Panc1 (cell line): ENCODE measurements around the gene ABCC3. TPM values are rescaled to one million over a fixed set of nuclear protein-coding genes. Genes with fewer than 3 reads are reported as not detected.
A peak's percentile ranks its signal among the peaks of the same experiment; 100 is the strongest.

Experiments used
- ATAC-seq: fragments of 200-7000 bp; cut with Tn5 transposase; 2 replicates; pipeline ENCODE4 v1.9.1; 2020; ENCODE audit warnings: mild to moderate bottlenecking, moderate library complexity
- BruUV-seq: library from RNA; stranded (reverse); fragments of 400-500 nt; replicated peaks from 2 replicates; lab custom pipeline; 2021; lab: Mats Ljungman, UMichigan
- CTCF ChIA-PET: fragments of 300-600 bp; sonication (Branson Sonifier 250); formaldehyde crosslinking; loops from one replicate; lab custom pipeline; 2022; ENCODE audit warnings: antibody characterized with exemption; lab: Charles Lee
- POLR2A ChIA-PET: fragments of 300-600 bp; sonication (Branson Sonifier 250); formaldehyde crosslinking; loops from one replicate; lab custom pipeline; 2022; ENCODE audit warnings: antibody characterized with exemption; lab: Charles Lee
- DNase-seq: peaks from one replicate; pipeline ENCODE4 v3.0.0-alpha.2; 2010; ENCODE audit warnings: low read depth, low spot score
- H3K27ac ChIP-seq: 2 replicates; pipeline ENCODE4 v1.5.1; 2011; ENCODE audit warnings: mild to moderate bottlenecking, low read length, inconsistent platforms
- H3K27me3 ChIP-seq: fragments of 200-500 bp; sonication (Bioruptor generic); 2 replicates; pipeline ENCODE4 v1.6.0; 2014; ENCODE audit warnings: low read length, inconsistent platforms; ENCODE audit not compliant: control insufficient read depth, insufficient read depth
- H3K36me3 ChIP-seq: fragments of 200-500 bp; sonication (Bioruptor generic); 2 replicates; pipeline ENCODE4 v1.5.1; 2014; ENCODE audit warnings: inconsistent platforms, mild to moderate bottlenecking, low read length, moderate library complexity; ENCODE audit not compliant: control insufficient read depth, insufficient read depth
- H3K4me1 ChIP-seq: 2 replicates; pipeline ENCODE4 v1.5.1; 2011; ENCODE audit warnings: inconsistent platforms, mild to moderate bottlenecking, low read length, moderate library complexity; ENCODE audit not compliant: control insufficient read depth, insufficient read depth
- H3K4me3 ChIP-seq, 2 experiments: 2 replicates each; pipeline ENCODE4 v1.5.1; 2011 to 2012; ENCODE audit warnings: low read depth in 2 of 2, low read length in 2 of 2, mild to moderate bottlenecking in 2 of 2, inconsistent platforms in 1 of 2, moderate library complexity in 1 of 2
- H3K9me3 ChIP-seq: fragments of 200-500 bp; sonication (Bioruptor generic); 2 replicates; pipeline ENCODE4 v1.5.1; 2014; ENCODE audit warnings: low read depth, mild to moderate bottlenecking, inconsistent platforms, low read length, moderate library complexity; ENCODE audit not compliant: control insufficient read depth, insufficient read depth
- CTCF ChIP-seq: fragments of 450-650 bp; IDR thresholded peaks from 2 replicates; pipeline ENCODE4 v1.5.1; 2017; ENCODE audit warnings: mild to moderate bottlenecking
- POLR2AphosphoS5 ChIP-seq: IDR thresholded peaks from 2 replicates; pipeline ENCODE4 v1.6.1; 2012; ENCODE audit warnings: mild to moderate bottlenecking, low read depth, low read length, moderate library complexity
- REST ChIP-seq, 2 experiments: IDR thresholded peaks; 2 replicates each; pipeline ENCODE4 v1.6.1; 2011 to 2012; ENCODE audit warnings: low read depth in 2 of 2, control low read depth in 1 of 2, low read length in 1 of 2, mild to moderate bottlenecking in 1 of 2, moderate library complexity in 1 of 2; ENCODE audit not compliant: insufficient read depth in 1 of 2
- SIN3A ChIP-seq: IDR thresholded peaks from 2 replicates; pipeline ENCODE4 v1.6.1; 2012; ENCODE audit warnings: low read depth, mild to moderate bottlenecking, low read length, moderate library complexity, borderline replicate concordance; ENCODE audit not compliant: insufficient read depth
- TCF7L2 ChIP-seq: IDR thresholded peaks from 2 replicates; pipeline ENCODE4 v1.6.1; 2011; ENCODE audit warnings: mild to moderate bottlenecking, low read depth, low read length, inconsistent platforms
- in situ Hi-C: cut with HindIII; loops from 2 replicates; pipeline ENCODE4 v1.10.0; 2016; ENCODE audit warnings: low sequenced_read_pairs, low pct_unique_long_range_greater_than_20kb
- intact Hi-C: fragments of 100-400 bp; cut with micrococcal nuclease; formaldehyde crosslinking; loops from one replicate; pipeline ENCODE4 v1.10.0; 2022; ENCODE audit not compliant: unreplicated experiment
- total RNA-seq: library from RNA; stranded (reverse); gene quantifications from one replicate; pipeline ENCODE4 v1.2.1, GENCODE V29; 2021; ENCODE audit not compliant: unreplicated experiment

The ABCC3 gene
- total RNA-seq, 1 experiment from 2014 or later = 128 TPM

GRCh38 chr17:50599606-50600005, 35.1 kb upstream of the ABCC3 start:
- H3K27me3 ChIP-seq = no peaks in the 10 kb centered on the region
- peaks cover 8% of the 10 kb centered on the region; the same call in 1 of the 2 replicates for H3K4me1 ChIP-seq
- no peak overlapping the region for H3K27ac ChIP-seq
- H3K9me3 ChIP-seq = no peaks in the 10 kb centered on the region
- in situ Hi-C loops (no loop called here), intact Hi-C loops (no loop called here)
- DNase-seq (no peak), ATAC-seq (no peak)
- H3K36me3 ChIP-seq = no peaks in the 10 kb centered on the region
- ChIA-PET POLR2A (interaction anchor here (0.6 kb wide), 1 partner anchor 134 kb away, joined by 3 read pairs; no protein-coding TSS in a partner anchor), CTCF (interaction anchor here (0.6 to 1.3 kb wide), 5 partner anchors 13 to 86 kb away, joined by 3 to 7 read pairs (median 3); no protein-coding TSS in a partner anchor)
- BruUV-seq = no TSS peak
- H3K4me3 ChIP-seq = no peak overlapping the region
- TF ChIP-seq TCF7L2 = no peak
- no peak for TF ChIP-seq REST (IDR thresholded peaks at IDR 0.05; ENCODE audit: insufficient read depth in 1 of 2, low read depth in 2 of 2, low read length in 1 of 2)
- TF ChIP-seq POLR2AphosphoS5 = no peak
- TF ChIP-seq CTCF = no peak
- TF ChIP-seq SIN3A = no peak

GRCh38 chr17:50601823-50602375, 32.8 kb upstream of the ABCC3 start:
- POLR2A ChIA-PET = no interaction called here
- TF ChIP-seq REST (IDR thresholded peaks at IDR 0.05; ENCODE audit: insufficient read depth in 1 of 2, low read depth in 2 of 2, low read length in 1 of 2) (no peak), SIN3A (no peak), CTCF (no peak), TCF7L2 (no peak), POLR2AphosphoS5 (no peak)
- H3K27ac ChIP-seq = no peak overlapping the region
- intact Hi-C loops (no loop called here), in situ Hi-C loops (no loop called here)
- H3K4me1 ChIP-seq = peaks cover 9% of the 10 kb centered on the region; the same call in 1 of the 2 replicates
- H3K4me3 ChIP-seq = no peak overlapping the region
- CTCF ChIA-PET = interaction anchor here (0.7 kb wide), 1 partner anchor 459 kb away, joined by 3 read pairs; no protein-coding TSS in a partner anchor
- H3K9me3 ChIP-seq = no peaks in the 10 kb centered on the region
- DNase-seq (no peak), ATAC-seq (peak; percentile 32)
- no TSS peak for BruUV-seq
- no peaks in the 10 kb centered on the region for H3K27me3 ChIP-seq
- H3K36me3 ChIP-seq = no peaks in the 10 kb centered on the region
